HL-60/S4 treated with phorbol 12-myristate 13-acetate at 8.2 ng/mL for 4 days and 3 days (cell line): Measurements from ENCODE around the gene NAA60.
"Not testable (repeated sequence)": the region's sequence is repeated elsewhere in the genome, so short reads cannot be mapped to it uniquely, and the experiment has no call there.

Source experiments
- in situ Hi-C: fragments of 300-500 bp; cut with MboI; formaldehyde crosslinking; loops from 2 replicates; pipeline ENCODE4 v1.15.0; 2022; ENCODE audit warnings: low sequenced_read_pairs

The NAA60 gene

DNA sequence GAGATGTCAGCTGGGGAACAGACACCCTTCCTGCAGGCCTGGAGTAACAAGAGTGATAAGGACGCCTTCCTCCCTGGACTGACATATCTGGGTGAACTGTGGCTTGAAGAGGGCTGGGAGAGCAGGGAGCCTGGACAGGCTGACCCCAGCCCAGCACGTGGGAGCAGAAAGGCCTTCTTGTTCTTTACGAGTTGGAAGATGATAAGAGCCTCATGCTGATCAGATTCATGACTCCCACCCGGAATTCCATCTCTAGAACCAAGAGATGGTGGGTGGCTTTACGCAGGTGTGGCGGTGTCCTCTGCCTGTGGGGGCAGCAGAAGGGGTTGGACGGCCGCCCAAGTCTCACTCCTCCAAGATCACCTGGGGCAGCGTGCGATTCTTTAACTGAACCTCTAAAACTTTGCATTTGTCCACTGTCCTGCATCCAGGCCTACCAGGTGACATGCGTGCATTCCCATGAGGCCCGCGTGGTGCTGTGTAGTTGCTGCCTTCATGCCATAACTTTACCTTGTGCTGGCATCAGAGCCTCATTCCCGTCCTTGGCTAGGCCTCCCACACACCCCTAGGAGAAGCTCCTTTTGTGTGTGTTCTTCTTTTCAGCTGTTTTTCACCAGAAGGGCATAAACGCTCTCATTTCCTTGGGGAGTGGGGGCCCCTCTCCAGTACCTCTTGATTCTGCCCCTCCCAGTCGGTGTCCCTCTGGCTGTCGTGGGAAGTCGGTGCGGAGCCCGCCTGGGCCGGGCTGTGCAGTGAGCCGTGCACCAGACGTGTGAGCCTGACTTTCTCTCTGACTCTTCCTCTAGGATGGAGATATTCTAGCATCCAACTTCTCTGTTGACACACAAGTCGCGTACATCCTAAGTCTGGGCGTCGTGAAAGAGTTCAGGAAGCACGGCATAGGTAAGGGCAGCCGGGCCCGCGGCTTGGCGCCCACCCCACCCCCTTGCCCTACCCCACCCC is 38.5 kb downstream of the NAA60 start:
- in situ Hi-C loops = no loop called here

DNA sequence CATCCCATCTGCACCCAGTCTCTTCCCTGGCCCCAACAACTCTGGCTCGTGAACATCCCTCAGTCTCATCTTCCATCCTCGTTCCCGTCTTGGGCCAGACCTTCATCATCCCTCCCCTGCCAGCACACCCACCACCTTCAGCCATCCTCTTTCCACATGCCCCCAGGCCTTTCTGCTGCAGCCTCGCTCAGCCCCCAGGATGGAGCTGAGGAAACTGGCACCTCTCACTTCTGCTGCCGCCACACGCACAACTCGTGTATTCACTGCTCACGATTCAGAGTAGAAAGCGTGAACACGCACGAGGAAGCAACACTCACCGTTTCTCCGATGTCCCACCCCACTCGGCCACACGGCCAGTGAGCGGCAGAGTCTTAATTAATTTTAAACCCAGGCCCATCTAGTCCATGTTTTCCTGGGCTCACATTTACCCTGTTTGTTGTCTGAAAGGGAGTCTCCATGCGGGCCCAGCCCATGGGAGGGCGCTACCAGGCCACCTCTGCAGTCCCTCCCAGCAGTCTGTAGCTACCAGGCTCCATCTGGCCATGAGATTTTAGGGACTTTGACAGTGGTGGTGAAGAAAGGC is 39.3 kb downstream of the NAA60 start:
- in situ Hi-C loops = no loop called here

DNA sequence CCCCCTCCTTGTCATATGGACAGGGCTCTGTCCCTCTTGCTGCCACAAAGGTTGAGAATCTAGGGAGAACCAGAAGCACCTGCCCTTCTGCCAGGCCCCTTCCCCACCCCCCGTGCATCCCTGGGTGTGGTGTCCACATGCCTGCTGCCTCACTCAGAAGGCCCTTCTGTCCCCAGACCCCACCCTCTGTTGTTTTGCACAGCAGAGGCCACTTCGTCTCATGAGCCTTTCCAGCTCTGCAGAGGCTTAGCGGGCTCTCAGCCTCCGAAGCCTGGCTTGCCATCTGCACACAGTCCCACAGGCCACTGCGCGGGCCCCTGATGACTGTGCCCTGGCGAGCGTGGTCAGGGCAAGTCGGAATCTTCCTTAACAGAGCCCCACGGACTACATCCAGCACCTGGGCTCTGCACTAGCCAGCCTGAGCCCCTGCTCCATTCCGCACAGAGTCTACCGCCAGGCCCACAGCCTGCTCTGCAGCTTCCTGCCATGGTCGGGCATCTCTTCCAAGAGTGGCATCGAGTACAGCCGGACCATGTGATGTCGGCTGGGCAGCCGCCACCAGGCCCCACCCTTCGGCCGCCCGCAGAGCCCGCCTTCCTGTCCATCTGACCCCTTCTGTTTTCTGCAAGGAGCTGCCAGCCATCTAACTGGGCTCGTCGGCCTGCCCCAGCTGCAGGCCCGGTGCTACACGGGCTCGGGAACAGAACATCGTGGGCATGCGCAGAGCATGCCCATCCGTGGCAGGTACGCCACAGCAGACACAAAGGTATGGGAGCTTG is 41.0 kb downstream of the NAA60 start:
- in situ Hi-C loops = no loop called here

DNA sequence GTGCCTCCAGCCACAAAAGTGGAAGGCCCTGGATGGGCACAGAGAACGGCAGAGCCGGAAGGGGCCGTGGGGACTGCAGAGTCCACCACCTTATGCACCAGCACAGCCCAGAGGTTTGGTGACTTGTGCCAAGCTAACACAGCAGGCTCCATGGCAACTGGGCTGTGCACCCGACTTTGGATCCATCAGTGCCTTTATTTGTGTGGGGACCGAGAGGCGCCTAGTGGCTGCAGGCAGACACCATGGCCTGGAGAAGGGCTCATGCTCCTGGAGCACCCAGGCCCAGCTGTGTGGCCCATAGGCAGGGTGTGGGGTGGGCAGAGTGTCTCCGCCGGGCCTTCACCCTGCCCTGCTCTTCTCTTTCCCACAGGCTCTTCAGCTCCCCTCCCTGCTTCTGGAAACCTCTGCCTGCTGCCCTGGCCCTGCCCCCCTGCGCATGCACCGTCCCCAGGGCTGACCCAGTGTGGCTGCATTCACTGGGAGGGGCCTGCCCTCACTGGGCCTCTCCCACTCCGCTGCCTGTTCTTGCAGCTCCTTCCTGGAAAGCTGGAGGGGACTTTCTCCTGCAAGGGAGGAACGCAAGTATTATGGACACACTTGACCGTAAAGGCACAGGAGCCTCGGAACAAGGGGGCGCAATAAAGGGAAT is 41.7 kb downstream of the NAA60 start:
- in situ Hi-C loops = no loop called here

DNA sequence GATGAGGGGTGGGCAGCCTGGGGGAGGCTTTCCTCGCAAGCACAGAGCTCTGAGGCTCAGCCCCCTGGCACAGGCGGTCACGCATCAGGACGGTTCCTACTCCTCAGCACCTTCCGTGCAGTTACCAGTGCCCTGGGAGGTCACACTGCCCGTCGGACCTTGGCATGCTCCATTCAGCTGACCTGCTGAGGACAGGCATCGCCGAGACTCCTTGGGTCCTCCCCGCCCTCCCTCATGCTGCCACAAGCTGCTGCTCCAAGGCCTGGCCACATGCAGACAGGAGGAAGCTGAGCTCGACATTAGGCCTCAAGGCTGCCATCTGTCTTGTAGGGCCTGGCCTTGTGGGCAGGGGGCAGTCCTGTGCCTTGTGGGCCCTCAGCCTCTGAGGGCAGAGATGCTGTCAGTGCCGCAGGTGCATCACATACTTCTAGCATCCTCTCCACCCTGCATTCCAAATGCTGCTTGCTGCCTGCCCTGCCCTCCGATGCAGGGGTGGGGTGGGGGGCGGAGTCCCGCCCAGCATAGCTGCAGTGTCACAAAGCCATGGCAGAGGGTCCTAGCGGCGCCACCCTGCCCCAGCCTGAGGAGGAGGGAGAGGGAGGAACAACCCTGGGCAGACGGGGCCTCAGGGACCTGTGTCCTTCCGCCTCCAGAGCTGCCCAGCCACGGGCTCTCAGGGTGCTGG is 42.5 kb downstream of the NAA60 start:
- in situ Hi-C loops = no loop called here

DNA sequence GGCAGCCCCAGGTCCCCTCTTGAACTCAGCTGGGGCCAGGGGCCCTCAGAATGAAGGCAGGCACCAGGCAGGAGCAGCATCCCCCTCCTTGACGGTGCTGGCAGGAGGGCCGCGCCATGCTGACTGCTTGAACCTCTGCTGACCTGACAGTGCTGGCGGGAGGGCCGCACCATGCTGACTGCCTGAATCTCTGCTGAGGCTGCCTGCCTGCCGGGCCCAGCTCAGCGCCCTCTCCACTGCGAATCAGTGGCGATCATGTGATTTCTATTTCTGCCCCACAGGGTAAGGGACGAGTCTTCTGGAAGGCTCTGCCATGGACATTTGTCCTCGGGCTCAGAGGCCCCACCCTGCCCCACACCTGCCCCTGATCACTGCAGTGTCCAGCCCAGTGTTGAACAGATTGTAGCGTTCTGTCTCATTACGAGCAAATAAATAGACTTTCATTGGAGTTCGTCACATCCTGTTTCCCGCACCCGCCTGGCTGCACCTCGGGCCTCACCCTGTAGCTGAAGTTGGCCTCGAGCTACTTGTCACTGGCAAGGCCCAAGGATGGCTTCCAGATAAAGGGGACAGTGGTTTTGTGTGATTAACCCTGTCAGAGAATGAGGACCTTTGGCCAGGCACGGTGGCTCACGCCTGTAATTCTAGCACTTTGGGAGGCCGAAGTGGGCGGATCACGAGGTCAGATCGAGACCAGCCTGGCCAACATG is 43.2 kb downstream of the NAA60 start:
- in situ Hi-C loops = no loop called here

DNA sequence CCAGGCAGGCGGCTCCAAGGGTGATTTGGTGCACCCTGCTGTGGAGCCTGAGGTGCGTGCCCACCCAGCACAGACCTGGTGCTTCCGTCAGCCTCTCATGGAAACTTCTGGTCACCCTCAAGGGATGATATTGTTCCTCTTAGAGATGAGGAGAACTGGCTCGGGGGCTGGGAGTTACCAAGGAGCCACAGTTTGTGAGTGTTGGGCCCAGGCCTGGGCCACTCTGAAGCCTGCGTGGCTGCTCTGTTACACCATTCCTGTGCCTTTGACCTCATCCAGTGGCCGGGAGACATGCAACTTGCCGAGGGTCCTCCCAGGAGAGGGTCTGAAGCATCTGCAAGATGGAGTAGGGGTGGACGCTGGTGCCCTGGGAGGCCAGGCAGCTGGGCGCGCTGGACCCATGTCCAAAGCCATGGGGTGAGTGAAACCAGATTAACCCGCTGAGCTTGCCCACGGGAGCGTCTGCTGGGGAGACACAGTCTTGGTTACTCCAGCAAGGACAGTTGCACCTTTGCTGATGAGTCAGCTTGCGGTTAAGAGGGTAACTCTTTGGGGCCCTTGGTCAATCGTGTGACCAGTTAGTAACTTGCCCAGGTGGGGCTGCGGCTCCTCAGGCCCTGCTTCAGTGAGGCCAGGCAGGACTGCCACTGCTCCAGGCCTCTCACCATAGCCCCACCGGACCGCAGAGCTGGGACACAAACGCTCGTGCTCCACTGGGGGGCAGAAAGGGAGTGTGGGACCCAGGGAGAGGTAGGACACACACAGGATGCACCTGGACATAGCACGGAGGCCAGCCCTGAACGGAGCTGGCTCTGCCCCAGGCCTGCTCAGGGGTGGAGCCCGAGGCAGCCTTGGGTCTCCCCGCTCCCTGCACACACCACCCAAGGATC is 44.3 kb downstream of the NAA60 start:
- in situ Hi-C loops = no loop called here

DNA sequence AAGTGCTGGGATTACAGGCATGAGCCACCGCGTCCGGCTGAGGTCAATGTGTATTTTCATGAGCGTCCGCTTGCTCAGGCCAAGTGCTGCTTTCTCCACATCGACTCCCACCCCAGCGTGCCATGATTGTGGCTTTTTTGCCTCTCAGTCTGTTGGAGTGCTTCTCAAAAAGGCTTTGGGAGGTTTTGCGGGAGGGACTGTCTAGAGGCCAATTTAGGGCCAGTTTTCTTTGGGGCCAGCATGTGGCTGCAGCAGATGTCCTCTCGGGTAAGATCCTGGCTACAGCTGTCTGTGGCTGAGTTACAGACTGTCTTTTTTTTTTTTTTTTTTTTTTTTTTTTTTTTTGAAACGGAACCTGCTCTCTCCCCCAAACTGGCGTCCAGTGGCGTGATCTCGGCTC is 45.3 kb downstream of the NAA60 start:
- in situ Hi-C loops = no loop called here

DNA sequence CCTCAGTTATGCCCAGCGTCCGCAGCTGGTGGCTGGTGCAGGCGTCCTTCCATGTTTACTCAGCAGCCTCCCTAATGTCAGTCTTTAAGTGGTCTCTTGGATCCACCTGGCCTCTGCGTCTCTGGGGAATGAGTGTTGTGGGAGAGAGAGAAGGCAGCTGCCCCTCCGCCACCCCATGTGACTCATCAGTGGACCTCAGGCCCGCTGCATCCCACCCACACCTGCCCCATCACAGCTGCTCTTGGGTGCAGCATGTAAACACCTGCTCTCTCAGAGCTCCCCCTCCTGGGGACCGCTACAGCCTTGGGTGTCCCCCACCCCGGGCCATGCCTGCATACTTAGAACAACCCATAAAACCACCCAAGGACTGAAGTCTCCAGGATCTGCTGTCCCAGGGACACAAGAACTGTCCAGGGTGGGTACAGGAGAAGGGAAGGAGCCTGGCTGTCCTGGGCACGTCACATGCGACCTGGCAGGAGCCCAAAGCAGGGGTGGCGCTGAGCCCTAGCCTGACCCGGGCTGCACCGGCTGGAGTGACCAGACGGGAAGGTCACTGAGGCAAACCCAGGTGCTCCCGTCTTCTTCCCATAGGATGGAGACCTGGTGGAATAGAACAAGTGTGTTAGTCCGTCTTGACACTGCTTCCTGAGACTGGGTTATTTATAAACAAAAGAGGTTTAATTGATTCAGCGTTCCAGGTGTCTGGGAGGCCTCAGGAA is 47.6 kb downstream of the NAA60 start:
- in situ Hi-C loops = no loop called here

DNA sequence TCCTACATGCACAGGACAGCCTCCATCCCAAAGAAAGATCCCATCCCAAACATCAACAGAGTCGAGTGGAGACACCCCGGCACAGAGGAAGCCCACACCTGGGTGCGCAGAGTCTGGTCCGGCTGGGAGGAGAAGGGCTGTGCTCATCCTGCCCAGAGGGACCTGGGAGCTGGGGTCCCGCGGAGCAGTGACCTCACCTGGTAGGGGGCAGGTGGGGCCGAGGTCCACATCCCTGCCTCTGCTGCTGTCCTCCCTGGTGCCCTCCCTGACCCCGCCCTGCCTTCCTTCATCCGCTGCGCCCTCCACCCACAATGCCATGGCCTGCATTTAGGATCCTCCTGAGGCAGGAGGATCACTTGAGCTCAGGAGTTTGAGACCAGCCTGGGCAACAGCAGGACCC is 48.9 kb downstream of the NAA60 start:
- in situ Hi-C loops = no loop called here

DNA sequence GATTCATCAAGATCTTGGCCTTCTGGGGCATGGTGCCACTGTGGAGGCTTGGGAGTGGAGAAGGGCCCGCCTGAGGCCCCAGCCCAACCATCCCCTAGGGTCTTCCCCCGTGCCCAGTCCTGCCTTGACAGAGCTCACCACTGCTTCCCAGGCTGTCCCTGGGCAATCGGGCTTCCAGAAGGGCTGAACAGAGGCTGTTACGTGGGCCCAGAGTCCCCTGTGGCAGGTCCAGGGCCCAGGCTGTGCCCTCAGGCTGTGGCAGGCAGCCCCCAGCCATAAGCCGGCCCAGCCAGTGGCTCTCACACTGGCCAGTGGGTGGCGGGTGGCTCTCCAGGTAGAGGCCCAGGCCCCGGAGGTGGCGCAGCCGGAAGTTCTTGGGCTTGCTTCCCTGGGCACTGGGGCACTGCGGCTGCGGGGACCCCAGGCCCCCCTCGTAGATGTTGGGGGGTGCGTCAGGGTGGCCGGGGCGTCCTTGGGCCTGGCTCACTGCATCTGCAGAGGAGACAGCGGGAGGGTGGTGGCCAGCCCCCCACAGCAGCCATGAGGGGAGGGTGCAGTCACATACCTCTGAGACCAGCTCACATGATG is 51.0 kb downstream of the NAA60 start:
- in situ Hi-C loops = no loop called here

DNA sequence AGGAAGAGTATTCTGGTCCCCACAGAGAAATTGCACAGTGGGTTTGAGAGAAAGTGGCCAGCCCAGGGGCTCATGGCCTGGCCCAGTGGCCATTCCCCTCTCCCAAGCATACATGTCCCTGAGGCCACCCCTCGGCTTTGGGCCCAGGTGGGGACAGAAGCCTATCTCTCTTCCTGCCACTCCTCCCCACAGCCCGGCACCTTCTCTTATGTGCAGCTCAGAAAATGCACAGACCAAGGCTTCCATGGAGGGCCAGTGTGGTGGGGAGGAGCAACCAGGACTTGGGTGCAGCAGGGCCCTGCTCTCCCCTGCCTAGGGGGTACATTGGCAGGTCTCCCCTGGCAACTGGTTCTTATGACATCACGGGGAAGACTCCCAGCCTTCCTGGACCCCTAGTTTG is 51.7 kb downstream of the NAA60 start, which contains the start of gene C16orf90:
Gene C16orf90, minus strand, starts transcription at position 314 of the 400 bp plus-strand sequence. Its CDS starts 68 bp downstream, at position 246.
- in situ Hi-C loops = no loop called here

DNA sequence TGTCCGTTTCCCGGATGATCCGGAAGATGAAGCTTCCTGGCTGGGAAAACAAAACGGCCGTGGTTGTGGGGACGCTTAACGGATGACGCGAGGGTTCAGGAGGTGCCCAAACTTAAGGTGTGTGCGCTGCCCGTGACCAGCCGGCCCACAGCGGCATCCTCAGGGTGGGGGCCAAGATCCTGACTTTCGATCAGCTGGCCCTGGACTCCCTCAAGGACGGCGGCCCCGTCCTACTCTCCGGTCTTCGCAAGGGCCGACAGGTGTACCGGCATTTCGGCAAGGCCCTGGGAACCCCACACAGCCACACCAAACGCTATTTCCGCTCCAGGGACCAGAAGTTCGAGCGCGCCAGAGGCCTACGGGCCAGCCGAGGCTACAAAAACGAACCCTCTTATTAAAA is 52.9 kb downstream of the NAA60 start:
- in situ Hi-C loops = no loop called here

DNA sequence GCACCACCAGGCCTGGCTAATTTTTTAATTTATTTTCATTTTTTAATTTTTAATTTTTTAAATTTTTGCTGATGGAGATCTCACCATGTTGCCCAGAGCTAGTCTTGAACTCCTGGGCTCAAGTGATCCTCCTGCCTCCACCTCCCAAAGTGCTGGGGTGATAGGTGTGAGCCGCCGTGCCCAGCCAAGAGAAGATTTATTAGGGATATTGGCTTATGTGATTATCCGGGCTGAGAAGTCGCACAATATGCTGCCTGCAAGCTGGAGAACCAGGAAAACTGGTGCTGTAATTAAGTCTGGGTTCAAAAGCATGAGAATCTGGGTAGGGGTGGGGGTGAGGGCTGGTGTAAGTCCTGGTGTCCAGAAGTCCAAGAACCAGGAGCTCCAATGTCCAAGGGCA is 54.3 kb downstream of the NAA60 start:
- in situ Hi-C loops = no loop called here

DNA sequence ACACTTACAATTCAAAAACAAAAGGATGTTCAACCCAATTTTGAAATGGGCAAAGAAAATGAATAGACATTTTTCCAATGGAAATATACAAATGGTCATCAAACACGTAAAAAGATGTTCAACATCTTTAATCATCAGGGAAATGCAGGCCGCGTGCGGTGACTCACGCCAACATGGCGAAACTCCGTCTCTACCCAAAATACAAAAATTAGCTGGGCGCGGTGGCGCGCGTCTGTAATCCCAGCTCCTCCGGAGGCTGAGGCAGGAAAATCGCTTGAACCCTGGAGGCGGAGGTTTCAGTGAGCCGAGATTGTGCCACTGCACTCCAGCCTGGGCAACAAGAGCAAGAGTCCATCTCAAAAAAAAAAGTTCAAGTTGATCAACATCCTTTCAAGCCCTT is 55.5 kb downstream of the NAA60 start:
- in situ Hi-C loops = no loop called here

DNA sequence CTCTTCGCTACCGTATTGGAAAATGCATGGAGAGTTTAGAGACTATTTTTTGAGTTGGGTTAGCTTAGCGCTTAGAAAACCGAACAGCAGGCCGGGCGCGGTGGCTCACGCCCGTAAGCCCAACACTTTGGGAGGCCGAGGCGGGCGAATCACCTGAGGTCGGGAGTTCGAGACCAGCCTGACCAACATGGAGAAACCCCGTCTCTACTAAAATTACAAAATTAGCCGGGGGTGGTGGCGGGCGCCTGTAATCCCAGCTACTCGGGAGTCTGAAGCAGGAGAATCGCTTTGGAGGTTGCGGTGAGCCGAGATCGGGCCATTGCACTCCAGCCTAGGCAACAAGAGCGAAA is 57.9 kb downstream of the NAA60 start:
- in situ Hi-C loops = not testable (repeated sequence)

DNA sequence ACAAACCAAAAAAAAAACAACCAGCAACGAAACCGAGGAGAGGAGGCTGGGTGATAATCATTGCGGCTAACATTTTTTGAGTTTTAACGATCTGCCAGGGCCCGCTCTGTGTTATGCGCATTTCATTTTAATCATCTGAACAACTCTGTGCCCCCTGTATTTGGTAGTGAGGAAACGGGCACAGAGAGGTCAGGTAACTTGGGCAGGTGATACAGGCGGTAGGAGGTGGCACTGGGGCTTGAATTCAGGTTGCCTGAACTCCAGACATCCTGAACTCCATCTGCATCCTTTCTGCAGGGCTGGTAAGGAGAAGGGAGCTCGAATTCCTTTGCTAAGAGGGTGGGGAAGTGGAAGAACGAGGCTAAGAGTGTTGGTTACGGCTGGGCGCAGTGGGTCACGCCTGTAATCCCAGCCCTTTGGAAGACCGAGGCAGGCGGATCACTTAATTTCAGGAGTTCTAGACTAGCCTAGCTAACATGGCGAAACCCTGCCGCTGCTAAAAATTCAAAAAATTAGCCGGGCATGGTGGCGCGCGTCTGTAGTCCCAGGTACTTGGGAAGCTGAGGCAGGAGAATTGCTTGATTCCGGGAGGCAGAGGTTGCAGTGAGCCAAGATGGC is 58.4 kb downstream of the NAA60 start:
- in situ Hi-C loops = no loop called here
